ENCODE results near the gene MYO18A. TPM values are rescaled to one million over a fixed set of nuclear protein-coding genes. Genes with fewer than 3 reads are reported as not detected.
"Not testable (repeated sequence)": the region's sequence is repeated elsewhere in the genome, so short reads cannot be mapped to it uniquely, and the experiment has no call there.

MYO18A gene
- total RNA-seq, 1 donor from 2014 or later: 26.7 TPM

DNA sequence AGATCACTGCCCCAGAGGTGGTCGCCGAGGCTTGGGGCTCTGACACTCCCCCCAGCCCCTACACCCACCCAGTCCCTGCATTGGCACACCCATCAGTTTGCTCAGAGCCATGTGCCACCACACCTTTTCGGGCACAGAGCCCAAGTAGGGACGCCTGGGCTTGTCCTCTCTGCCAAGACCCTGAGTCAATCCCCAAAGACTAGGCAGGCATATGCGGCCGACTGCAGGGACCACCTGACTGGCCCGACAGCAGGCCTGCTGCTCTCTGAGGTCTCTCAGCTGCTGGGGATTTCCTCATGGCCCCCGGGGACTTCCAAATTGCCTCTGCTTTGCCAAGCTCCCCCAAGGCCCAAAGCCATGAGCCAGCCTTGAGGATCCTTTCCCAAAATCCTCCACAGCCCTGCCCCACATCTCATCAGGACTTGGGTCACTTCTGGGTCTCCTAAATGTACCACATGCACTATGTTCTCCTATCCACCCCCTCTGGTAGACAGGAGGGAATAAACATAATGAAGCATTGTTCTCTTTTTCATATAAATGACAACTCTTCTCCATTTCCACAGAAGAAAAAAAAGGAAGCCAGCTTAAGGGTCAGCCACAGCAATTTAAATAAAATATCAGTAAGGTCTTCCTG lies 30.6 kb downstream of the MYO18A start:
- no peak for DNase-seq (ENCODE audit: low read depth in 2 of 2)

DNA sequence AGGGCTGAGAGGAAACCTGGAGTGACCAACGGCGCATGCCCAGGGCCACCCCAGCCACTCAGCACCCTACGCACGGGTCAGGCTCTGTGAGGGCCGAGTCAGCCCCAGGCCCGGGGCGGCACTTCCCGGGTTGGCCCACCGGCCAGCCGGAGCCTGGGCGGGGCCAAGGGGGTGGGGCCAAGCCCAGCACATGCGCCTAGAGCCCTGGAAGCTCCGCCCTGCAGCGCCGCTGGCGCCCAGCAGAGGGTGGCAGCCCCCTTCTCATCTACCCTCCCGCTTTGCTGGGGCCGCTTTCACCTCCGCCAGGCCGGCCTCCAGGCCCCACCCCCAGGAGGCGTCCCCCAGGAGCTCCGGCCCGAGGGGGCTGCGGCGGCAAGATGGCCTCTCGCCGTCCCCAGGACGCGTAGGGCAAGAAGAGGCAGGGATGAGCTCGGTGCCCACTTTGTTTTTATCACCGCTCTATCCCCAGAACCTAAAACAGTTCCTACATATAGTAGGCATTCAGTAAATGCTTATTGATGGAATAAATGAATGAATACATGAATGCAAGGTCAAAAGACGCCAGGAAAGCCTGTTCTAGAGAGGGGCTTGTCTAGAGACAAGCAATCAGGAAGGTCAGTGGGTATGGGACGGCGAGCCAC lies 31.3 kb downstream of the MYO18A start:
- peak; percentile 82 to 95 for DNase-seq (ENCODE audit: low read depth in 2 of 2)

DNA sequence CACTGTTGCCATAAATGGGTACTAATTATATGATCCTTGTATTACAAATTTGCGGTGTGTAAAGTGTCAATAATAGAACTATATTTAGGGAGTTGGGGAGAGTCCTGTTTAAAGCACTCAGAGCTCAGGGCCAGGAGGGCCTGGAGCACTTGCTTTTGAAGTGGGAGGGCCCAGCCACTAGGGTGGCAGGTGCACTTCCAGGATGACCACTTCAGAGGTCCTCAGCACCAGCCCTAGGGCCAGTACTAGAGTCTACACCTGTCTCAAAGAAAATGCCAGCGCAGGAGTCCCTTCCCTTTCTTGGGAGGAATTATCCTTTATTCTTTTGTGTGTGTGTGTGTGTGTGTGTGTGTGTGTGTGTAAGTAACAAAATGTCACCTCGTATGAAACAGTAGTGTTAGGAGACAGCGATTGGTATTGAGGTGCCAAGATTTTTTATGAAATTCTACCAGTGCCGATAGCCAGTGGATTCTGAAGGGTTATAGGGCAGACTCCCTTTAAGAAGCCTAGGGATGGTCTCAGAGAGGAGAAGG lies 31.9 kb downstream of the MYO18A start:
- DNase-seq (ENCODE audit: low read depth in 2 of 2): no peak

DNA sequence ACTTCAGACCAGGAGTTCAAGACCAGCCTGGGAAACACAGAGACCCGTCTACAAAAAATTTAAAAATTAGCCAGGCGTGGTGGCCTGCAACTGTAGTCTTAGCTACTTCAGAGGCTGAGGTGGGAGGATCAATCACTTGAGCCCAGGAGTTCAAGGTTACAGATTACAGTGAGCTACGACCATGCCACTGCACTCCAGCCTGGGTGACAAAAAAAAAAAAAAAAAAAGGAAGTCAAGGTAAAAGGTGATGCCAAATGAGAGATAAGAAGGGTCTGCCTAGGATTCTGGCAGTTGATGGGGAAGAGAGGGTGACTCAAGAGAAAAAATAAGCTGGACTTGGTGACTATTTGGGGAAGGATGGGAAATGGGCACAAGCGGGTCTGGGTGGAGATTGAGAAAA lies 32.5 kb downstream of the MYO18A start:
- DNase-seq (ENCODE audit: low read depth in 2 of 2): no peak

DNA sequence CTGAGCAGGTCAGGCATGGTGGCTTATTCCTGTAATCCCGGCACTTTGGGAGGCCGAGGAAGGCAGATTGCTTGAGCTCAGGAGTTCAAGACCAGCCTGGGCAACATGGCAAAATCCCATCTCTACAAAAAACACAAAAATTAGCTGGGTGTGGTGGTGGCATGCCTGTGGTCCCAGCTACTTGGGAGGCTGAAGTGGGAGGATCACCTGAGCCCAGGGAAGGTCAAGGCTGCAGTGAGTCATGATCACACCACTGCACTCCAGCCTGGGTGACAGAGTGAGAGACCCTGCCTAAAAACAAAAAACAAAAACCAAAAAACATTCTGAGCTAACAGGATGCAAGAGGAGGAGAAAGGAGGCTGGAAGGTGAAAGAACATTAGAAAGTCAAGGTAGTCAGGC lies 33.0 kb downstream of the MYO18A start:
- DNase-seq (ENCODE audit: low read depth in 2 of 2): not testable (repeated sequence)

DNA sequence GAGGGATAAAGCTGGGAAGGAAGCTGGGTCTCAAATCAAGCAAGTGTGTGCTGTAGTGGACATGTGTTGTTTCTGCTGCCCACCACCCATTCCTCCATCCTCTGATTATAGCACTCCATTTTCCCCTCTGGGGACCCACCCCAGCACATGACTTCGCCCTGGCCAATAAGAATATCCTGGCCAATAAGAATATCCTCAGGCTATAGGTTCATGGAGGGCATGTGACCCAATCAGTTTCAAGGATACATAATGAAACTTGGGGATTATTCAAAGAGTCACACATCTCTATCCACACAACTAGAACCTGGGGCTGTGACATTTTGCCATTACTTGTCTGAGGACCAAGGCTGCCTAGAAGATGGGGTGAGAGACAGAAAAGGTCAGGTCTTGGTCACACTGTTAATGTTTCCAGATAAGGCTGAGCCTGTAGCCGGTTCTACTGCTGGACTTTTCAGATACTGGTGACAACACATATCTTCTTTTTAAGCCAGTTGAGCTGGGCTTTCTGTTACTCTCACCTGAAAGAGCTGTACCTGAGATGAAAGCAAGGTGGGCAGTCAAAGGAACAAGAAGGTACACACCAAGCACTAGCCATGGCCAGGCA lies 33.7 kb downstream of the MYO18A start:
- no peak for DNase-seq (ENCODE audit: low read depth in 2 of 2)

DNA sequence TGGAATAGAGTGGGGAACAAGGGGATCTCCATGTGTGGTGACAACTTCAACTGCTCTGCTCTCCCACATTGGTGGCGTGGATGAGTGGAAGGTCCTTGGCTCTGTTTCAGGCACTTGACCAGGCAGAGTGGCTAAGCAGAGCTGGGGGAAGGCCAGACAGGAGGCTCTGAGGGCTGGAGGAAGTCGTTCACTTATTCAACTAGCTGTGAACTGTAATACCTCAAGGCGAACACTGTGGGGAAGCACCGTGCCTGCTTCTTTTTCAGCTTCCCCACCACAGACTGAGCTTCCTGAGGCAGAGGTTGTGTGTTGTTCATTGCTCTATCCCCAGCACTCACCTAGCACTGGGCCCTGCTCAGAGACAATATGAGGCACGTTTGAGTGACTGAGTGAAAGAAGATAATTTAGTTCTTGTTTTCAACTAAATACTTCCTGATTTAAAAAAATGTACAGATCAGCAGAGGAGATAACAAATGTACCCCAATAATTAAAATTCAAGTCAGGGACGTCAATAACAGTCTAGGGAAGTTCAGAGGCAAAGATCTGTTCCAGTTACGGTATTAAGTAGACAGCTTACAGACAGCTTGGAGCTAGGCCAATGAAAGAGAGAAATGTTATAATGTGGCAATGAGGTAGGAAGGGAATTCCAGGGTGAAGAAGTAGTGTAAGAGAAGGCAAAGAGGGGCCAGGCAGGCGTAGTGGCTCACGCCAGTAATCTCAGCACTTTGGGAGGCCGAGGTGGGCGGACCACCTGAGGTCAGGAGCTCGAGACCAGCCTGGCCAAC lies 34.7 kb downstream of the MYO18A start:
- DNase-seq (ENCODE audit: low read depth in 2 of 2): peak; percentile 78 to 87

DNA sequence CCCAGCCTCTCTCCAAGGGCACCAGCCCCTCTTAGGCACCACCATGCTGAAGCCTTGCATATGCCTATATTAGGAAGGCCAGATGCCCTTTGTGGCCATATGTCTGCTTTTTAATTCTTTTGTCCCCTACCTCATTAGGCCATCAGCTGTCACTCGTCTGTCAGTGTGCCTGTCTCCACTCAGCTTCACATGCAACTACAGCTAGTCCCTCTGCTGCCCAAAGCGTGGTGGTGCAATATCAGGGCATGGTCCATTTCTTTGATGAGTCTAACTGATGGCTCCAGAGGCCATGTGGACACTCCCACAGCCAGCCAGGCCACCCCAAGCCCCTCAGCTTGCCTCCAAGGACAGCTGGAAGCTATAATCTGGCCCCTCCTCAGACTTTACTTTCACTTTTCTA lies 36.3 kb downstream of the MYO18A start:
- DNase-seq (ENCODE audit: low read depth in 2 of 2): peak in 1 of 2 donors; percentile 35

DNA sequence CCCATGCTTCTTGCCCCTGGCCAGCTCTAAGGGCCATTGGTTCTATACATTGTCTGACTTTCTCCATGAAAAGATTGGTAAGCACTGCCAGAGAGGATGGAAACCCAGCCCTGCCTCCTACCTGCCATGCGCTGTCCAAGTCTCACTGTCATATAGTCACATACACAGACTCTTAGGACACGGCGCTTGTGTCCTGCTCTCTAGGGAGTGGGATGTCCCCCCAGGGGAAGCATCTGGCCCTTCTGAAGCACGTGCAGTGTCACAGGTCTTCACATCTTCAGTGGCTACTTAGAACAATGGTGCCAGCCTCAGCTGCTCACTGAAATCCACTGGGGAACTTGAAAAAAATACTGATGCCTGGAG lies 38.7 kb downstream of the MYO18A start:
- DNase-seq (ENCODE audit: low read depth in 2 of 2): no peak

DNA sequence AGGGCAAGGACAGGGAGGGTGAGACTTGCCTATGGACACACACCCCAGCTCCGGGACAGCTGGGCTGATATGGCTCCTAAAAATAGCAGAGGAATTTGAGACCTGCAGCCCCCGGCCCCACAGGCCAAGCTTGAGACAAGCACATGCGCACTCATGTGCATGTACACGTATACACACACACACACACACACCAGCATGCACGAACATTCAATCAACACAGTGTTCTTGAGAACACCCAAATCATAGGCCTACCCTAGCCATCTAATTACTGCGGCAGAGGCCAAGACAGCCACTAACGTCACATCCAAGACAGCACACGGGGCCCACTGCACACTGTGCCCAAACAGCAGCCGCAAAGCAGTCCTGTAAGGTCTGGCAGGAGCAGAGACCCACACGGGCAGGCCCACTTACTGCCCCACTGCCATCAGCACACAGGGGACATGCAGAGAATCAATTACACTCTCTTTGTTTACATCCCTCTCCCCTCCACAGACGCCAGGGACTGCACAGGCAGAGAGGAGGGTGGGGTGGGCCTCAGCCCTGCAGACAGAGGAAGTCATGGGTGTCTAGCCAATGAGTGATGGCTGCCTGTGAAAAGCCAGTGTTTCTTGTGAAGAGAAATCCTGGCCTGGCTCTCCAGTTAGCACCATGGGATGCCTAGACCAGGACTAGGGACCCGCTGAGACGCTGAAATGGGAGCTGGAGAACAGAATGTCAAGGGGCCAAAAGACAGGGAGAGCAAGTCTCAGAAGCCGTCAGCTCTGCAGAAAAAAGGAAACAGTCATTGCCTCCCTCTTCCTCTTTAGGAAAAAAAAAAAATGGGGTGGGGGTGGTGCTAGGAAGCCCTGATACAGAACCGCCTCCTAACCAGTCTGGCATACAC lies 39.3 kb downstream of the MYO18A start:
- peak in 1 of 2 donors; percentile 64 for DNase-seq (ENCODE audit: low read depth in 2 of 2)

DNA sequence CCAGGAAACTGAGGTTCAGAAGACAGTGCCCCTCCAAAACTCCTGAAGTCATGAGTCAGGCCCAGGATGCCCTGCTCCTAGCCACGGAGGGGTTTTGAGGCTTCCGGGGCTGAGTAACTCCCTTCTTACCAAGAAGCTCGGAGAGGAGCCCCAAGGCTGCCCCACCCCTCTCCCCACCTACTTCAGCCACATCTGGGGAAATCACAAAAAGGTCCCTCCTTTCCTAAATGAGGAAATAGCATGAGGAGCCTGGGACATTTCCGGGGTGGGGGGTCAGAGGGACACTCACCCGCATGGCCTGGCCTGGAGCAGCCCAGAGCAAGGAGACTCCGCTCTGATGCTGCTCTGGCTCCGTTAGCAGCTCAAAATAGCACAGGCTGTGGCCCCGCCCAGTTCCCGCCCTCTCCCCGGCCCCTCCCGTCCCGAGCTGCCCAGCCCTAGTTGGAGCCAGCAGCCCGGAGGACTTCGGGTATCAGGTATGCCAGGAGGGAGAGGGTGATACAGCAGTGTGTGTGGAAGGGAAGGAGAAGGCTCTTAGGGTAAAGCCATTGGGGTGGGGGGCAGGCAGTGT lies 40.1 kb downstream of the MYO18A start:
- DNase-seq (ENCODE audit: low read depth in 2 of 2): peak in 1 of 2 donors; percentile 54

DNA sequence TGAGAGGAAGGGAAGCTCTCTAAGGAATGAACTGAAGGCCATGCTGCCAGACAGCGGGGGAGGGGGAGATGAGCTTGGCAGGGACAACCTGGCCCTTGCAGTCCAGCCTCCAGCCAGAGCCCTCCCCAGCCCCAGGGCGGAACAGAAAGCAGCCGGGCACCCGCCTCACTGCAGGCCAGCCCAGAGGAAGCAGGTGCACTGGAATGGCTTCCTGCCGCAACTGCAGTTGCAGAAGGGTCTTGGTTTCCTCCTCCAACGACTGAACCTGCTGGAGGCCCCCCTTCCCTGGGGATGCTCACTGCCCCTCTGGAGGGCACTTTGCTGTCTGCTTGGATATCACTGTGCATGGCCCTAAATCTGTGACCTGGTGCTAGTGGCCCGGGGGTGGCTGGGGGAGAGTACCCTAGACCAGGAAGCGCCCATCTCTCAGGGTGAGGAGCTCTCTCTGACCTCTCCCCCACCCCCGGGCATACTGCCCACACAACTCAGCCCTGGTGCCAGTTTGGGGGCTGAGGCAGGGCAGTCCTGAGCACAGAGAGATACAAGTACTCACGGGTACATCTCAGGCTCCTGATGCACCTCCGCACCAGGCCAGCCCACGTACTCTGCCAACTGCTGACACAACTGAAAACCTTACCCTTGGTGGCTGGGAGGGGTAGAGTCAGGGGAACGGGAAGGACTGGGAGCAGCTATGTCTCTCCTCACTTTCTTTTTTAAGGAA lies 41.1 kb downstream of the MYO18A start:
- peak in 1 of 2 donors; percentile 35 for DNase-seq (ENCODE audit: low read depth in 2 of 2)

DNA sequence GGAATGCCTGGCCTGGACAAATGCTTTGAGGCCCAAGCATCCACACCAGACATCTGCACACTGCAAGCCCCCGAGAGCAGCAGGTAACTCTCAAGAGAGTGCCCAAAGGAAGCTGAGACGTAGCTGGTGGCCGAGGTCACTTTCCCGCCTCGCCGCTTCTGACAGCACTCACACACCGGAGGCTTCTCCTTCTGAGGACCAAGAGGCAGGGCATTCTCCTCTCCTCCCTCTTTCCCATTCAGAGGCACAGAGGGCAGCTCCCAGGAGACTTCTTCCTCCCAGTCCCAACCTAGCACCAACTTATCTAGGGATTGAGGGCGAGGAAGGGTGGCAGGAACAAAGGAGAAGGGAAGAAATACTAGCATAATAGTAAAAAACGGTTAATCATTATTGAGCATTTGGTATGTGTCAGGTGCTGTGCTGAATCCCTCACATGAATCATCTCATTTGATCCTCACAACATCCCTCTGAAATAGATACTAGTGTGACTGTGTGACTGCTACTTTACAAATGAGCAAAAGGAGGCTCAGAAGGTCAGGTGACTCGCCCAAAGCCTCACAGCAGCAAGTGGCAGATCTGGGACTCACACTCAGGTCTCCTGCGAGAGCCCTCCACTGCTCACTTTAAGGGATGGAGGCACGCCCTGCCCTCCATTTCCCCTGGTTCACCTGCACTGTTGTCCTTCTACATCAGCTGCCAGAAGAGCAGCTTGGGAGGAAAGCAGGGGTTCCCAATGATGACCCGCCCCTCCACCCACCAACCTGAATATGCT lies 41.8 kb downstream of the MYO18A start:
- no peak for DNase-seq (ENCODE audit: low read depth in 2 of 2)

DNA sequence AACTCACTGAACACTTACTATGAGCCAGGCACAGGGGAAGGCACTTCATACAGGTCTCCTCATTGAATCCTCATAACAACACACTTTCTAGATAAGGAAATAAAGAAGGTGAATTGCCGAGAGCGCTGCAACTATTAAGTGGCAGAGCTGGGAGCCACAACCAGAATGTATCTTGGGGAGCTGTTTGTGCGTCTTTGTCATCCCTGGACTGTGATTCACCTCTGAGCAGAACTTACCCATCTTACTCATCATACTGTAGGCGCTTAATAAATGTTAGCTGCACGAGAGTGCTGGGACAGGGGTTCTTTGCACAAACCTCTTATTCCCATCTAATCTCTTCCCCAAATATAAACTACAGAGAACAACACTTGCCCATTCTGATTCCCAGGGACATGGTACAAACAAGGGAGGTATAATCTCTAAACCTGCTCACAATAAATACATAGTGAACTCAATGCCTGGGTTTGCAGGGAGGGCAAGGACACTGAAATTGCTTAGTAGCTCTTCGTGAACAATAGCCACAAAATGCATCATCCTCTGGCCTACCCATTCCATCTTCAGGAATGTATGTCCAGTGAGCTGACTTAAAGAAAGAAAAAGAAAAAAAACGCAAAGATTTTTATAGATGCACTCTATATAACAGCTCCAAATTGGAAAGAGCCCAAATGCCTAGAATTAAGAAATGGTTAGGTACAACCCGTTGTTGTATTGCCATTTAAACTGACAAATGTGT lies 43.0 kb downstream of the MYO18A start:
- no peak for DNase-seq (ENCODE audit: low read depth in 2 of 2)

DNA sequence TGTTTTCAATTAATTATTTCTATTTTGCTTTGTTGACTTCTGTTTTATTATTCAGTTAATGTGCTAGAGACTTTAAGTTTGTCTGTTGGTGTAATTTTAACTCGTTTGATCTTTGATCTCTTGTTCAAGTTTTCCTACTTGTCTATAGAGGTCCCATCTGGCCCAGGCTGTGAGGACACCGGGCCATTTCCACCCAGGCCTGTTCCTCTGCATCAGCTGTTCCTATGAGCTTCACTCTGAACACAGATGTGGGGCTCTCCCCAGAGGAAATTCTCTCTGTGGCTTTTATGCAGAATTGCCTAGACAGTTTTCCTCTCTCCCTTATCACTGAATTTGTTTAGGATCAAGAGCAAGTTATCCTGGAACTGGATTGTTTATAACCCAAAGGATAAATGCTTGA lies 44.7 kb downstream of the MYO18A start:
- DNase-seq (ENCODE audit: low read depth in 2 of 2): no peak

DNA sequence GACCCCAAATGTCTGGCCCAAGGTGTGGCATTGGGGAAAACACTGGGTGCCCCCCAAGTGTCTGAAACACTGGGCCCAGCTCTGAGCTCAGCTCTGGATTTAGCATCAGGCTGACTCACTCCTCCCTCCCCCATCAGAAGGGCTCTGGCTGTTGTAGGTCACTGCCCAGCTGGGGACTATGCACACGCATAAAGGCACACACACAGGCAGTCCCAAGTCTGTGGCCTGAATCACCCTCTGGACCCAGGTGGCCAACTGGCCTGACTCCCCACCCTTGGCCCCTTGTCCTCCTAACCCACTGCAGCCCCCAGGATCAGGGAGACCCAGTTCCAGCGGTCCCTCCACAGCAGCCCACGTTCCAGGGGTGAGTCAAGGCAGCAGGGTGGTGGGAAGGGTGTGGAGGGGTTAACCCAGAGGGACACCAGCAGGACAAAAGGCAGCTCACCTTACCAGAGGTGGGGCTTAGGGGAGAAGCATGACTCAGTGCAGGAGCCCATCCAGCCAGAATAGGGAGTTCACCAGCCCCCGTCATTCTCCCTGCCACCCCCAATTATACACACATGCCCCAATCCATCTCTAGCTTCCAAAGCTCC lies 47.0 kb downstream of the MYO18A start:
- peak in 1 of 2 donors; percentile 34 for DNase-seq (ENCODE audit: low read depth in 2 of 2)

DNA sequence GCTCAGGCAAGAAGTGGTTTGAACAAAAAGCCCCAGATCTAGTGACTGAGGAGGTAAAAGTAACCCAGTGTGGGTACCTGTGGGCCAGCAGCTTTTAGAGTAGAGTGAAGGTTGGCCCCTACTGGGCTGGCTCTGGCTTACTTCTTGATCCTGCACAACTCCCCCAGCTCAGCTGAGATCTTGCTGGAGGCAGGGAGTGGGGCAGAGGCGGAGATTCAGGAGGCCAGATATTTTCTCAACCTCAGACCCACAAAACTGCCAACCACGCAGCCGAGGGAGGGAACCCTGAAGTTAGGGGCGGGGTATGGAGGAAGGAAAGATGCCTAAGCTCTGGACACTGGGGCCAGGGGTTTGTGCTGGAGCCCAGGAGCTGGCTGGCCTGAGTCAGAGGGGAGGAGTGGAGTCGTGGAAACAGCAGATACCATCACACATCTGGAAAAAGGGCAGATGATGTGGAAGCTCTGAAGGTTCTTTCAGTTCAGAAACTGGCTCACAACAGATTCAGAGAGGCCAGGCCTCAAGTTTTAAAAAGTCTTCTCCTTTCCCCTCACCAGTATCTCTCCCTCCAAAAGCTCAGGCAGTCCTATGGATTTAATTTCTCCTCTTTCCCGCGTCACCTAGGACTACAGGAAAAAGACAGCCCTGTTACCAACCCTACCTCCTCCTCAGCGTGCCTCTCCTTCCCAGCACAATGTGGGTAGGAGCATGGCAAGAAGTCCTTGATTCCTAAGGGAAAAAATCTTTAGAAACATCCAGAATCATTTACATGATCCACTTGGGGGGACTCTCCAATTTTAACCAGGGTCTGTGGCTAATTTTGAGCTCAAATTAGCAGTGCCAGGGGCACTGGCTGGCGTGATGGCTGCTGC lies 48.1 kb downstream of the MYO18A start:
- no peak for DNase-seq (ENCODE audit: low read depth in 2 of 2)

All from dermis microvascular lymphatic vessel endothelial cell (primary cell).